ENCODE results near the gene FRMD5.

Gene FRMD5

DNA sequence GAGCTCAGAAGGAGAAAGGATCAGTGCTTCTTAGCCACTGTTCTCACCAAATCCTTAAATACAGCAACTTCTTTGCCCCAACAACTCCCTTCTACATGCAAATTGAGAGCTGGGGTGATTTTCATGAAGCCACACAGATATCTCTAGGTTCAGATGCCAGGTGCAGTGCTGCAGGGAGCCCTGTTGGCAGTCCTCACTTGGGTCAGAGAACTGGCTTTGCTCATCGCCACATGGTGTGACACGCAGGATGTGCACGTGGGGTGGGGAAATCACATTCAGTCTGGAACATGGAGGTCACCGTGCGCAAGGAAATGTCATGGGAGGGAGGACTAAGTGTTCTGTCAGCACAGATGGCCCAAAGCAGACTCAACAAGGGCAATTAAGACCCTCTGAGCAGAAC lies 264.5 kb downstream of the FRMD5 start:
- ATAC-seq (ENCODE audit: insufficient read depth, low read depth) (no peak), DNase-seq (no peak)
- H3K9ac ChIP-seq (ENCODE audit: low read depth, low read length): no peak overlapping the region
- no peaks in the 10 kb centered on the region for H3K9me3 ChIP-seq (ENCODE audit: insufficient read depth, low read length, severe bottlenecking)
- peaks cover 28% of the 10 kb centered on the region for H3K27me3 ChIP-seq (ENCODE audit: insufficient read depth, low read length, poor library complexity)
- no peaks in the 10 kb centered on the region for H3K4me1 ChIP-seq (ENCODE audit: insufficient read depth, low read length)
- no peak overlapping the region for H3K4me2 ChIP-seq (ENCODE audit: insufficient read depth, low read length)
- H3K79me2 ChIP-seq (ENCODE audit: insufficient read depth, low read length): no peaks in the 10 kb centered on the region
- TF ChIP-seq EZH2 (IDR thresholded peaks at IDR 0.05; ENCODE audit: borderline replicate concordance, low read depth, low read length, severe bottlenecking): no peak
- no peak for TF ChIP-seq CTCF (IDR thresholded peaks at IDR 0.05; ENCODE audit: borderline replicate concordance, extremely low read depth, low read length, poor library complexity, severe bottlenecking)
- no peak overlapping the region for H2AFZ ChIP-seq (ENCODE audit: low read depth, low read length)
- no peak overlapping the region for H3K27ac ChIP-seq (ENCODE audit: low read length)
- H3K36me3 ChIP-seq (ENCODE audit: insufficient read depth, low read length): no peaks in the 10 kb centered on the region
- no peak overlapping the region for H3K4me3 ChIP-seq (ENCODE audit: low read depth in 1 of 2, low read length in 2 of 2)
- no peaks in the 10 kb centered on the region for H4K20me1 ChIP-seq (ENCODE audit: insufficient read depth, low read length)

DNA sequence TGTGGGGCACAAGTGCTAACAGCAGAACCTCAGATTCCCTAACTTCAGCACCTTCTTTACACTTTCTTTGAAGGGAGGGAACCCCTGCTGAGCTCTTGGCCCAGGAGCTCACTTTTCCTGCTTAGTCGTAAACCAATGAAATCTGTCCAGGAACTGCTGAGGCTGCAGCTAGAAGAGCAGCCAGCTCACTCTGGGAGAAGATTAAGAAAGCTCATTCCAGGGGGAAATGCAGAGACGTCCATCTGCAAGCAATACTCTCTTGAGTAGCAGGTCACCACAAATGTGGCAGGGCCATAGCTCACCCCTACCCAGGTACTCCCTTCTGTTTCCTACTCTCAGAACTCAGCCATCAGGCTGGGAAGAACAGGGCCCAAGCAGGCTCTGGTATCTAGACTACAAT lies 265.0 kb downstream of the FRMD5 start:
- H3K4me1 ChIP-seq (ENCODE audit: insufficient read depth, low read length): no peaks in the 10 kb centered on the region
- no peak overlapping the region for H2AFZ ChIP-seq (ENCODE audit: low read depth, low read length)
- H3K27me3 ChIP-seq (ENCODE audit: insufficient read depth, low read length, poor library complexity): peaks cover 28% of the 10 kb centered on the region
- no peak for DNase-seq
- no peaks in the 10 kb centered on the region for H3K9me3 ChIP-seq (ENCODE audit: insufficient read depth, low read length, severe bottlenecking)
- no peak overlapping the region for H3K4me2 ChIP-seq (ENCODE audit: insufficient read depth, low read length)
- no peaks in the 10 kb centered on the region for H3K79me2 ChIP-seq (ENCODE audit: insufficient read depth, low read length)
- no peak overlapping the region for H3K27ac ChIP-seq (ENCODE audit: low read length)
- H3K36me3 ChIP-seq (ENCODE audit: insufficient read depth, low read length): no peaks in the 10 kb centered on the region
- no peak overlapping the region for H3K4me3 ChIP-seq (ENCODE audit: low read depth in 1 of 2, low read length in 2 of 2)
- H3K9ac ChIP-seq (ENCODE audit: low read depth, low read length): no peak overlapping the region
- TF ChIP-seq CTCF (IDR thresholded peaks at IDR 0.05; ENCODE audit: borderline replicate concordance, extremely low read depth, low read length, poor library complexity, severe bottlenecking) (no peak), EZH2 (IDR thresholded peaks at IDR 0.05; ENCODE audit: borderline replicate concordance, low read depth, low read length, severe bottlenecking) (no peak)
- ATAC-seq (ENCODE audit: insufficient read depth, low read depth): no peak
- no peaks in the 10 kb centered on the region for H4K20me1 ChIP-seq (ENCODE audit: insufficient read depth, low read length)

- no peak for ATAC-seq (ENCODE audit: insufficient read depth, low read depth)
- Histone ChIP-seq H2AFZ (ENCODE audit: low read depth, low read length) (no peak overlapping the region), H4K20me1 (ENCODE audit: insufficient read depth, low read length) (no peaks in the 10 kb centered on the region), H3K36me3 (ENCODE audit: insufficient read depth, low read length) (no peaks in the 10 kb centered on the region), H3K27me3 (ENCODE audit: insufficient read depth, low read length, poor library complexity) (peaks cover 23% of the 10 kb centered on the region), H3K4me1 (ENCODE audit: insufficient read depth, low read length) (no peaks in the 10 kb centered on the region), H3K4me3 (ENCODE audit: low read depth in 1 of 2, low read length in 2 of 2) (no peak overlapping the region), H3K9me3 (ENCODE audit: insufficient read depth, low read length, severe bottlenecking) (no peaks in the 10 kb centered on the region), H3K27ac (ENCODE audit: low read length) (no peak overlapping the region), H3K4me2 (ENCODE audit: insufficient read depth, low read length) (no peak overlapping the region), H3K9ac (ENCODE audit: low read depth, low read length) (no peak overlapping the region), H3K79me2 (ENCODE audit: insufficient read depth, low read length) (no peaks in the 10 kb centered on the region)
- no peak for DNase-seq
- TF ChIP-seq CTCF (IDR thresholded peaks at IDR 0.05; ENCODE audit: borderline replicate concordance, extremely low read depth, low read length, poor library complexity, severe bottlenecking) (no peak), EZH2 (IDR thresholded peaks at IDR 0.05; ENCODE audit: borderline replicate concordance, low read depth, low read length, severe bottlenecking) (no peak)
These were observed 266.9 kb downstream of the FRMD5 start for GRCh38 chr15:43928152-43928551.

- no peak overlapping the region for H3K27ac ChIP-seq (ENCODE audit: low read length)
- H3K27me3 ChIP-seq (ENCODE audit: insufficient read depth, low read length, poor library complexity): peaks cover 24% of the 10 kb centered on the region
- H3K4me3 ChIP-seq (ENCODE audit: low read depth in 1 of 2, low read length in 2 of 2): no peak overlapping the region
- no peak overlapping the region for H3K9ac ChIP-seq (ENCODE audit: low read depth, low read length)
- H3K36me3 ChIP-seq (ENCODE audit: insufficient read depth, low read length): no peaks in the 10 kb centered on the region
- H3K9me3 ChIP-seq (ENCODE audit: insufficient read depth, low read length, severe bottlenecking): no peaks in the 10 kb centered on the region
- H3K4me1 ChIP-seq (ENCODE audit: insufficient read depth, low read length): no peaks in the 10 kb centered on the region
- no peak overlapping the region for H2AFZ ChIP-seq (ENCODE audit: low read depth, low read length)
- H3K79me2 ChIP-seq (ENCODE audit: insufficient read depth, low read length): no peaks in the 10 kb centered on the region
- H4K20me1 ChIP-seq (ENCODE audit: insufficient read depth, low read length): no peaks in the 10 kb centered on the region
- DNase-seq (no peak), ATAC-seq (ENCODE audit: insufficient read depth, low read depth) (no peak)
- H3K4me2 ChIP-seq (ENCODE audit: insufficient read depth, low read length): no peak overlapping the region
- TF ChIP-seq CTCF (IDR thresholded peaks at IDR 0.05; ENCODE audit: borderline replicate concordance, extremely low read depth, low read length, poor library complexity, severe bottlenecking) (no peak), EZH2 (IDR thresholded peaks at IDR 0.05; ENCODE audit: borderline replicate concordance, low read depth, low read length, severe bottlenecking) (no peak)
These were observed 267.9 kb downstream of the FRMD5 start for GRCh38 chr15:43927203-43927602.
